ENCODE measurements around the gene CNTNAP2. TPM values are rescaled to one million over a fixed set of nuclear protein-coding genes. Genes with fewer than 3 reads are reported as not detected.
"Not testable (repeated sequence)": the region's sequence is repeated elsewhere in the genome, so short reads cannot be mapped to it uniquely, and the experiment has no call there.

CNTNAP2 gene
- polyA plus RNA-seq, 6 donors from 2014 or later = 38.2 to 132 (median 77.9) TPM

- Mint-ChIP-seq H3K4me3 (no peak overlapping the region), H3K27me3 (no peaks in the 10 kb centered on the region), H3K36me3 (no peaks in the 10 kb centered on the region), H3K27ac (no peak overlapping the region), H3K4me1 (no peaks in the 10 kb centered on the region), H3K9me3 (peaks cover 0 to 20% (median 8%) of the 10 kb centered on the region in 7 donors)
- ATAC-seq (ENCODE audit: low read depth in 2 of 2) = no peak
- no peak for DNase-seq
These were observed 786.1 kb downstream of the CNTNAP2 start for GRCh38 chr7:146902728-146903127.

- not testable (repeated sequence) for H3K36me3 Mint-ChIP-seq; ATAC-seq (ENCODE audit: low read depth in 2 of 2); DNase-seq; H3K27ac Mint-ChIP-seq; H3K4me1 Mint-ChIP-seq; H3K4me3 Mint-ChIP-seq; H3K27me3 Mint-ChIP-seq
- H3K9me3 Mint-ChIP-seq = peaks cover 0 to 16% (median 3%) of the 10 kb centered on the region in 7 donors
These were observed 789.1 kb downstream of the CNTNAP2 start for GRCh38 chr7:146905746-146906145.

GRCh38 chr7:146922782-146923181 lies 806.2 kb downstream of the CNTNAP2 start:
- Mint-ChIP-seq H3K9me3 (peaks cover 0 to 13% (median 2%) of the 10 kb centered on the region in 7 donors), H3K27me3 (no peaks in the 10 kb centered on the region)
- no peak for ATAC-seq (ENCODE audit: low read depth in 2 of 2)

GRCh38 chr7:146926841-146927240 lies 810.2 kb downstream of the CNTNAP2 start:
- Mint-ChIP-seq H3K4me1 (no peaks in the 10 kb centered on the region), H3K4me3 (no peak overlapping the region), H3K36me3 (no peaks in the 10 kb centered on the region), H3K27ac (no peak overlapping the region), H3K27me3 (no peaks in the 10 kb centered on the region), H3K9me3 (peaks cover 0 to 4% (median 0%) of the 10 kb centered on the region in 7 donors)
- DNase-seq = no peak
- no peak for ATAC-seq (ENCODE audit: low read depth in 2 of 2)

More at GRCh38 chr7:146922782-146923181, 806.2 kb downstream of the CNTNAP2 start:
- Mint-ChIP-seq H3K36me3 (no peaks in the 10 kb centered on the region), H3K4me1 (no peaks in the 10 kb centered on the region), H3K27ac (no peak overlapping the region), H3K4me3 (no peak overlapping the region)
- no peak for DNase-seq

- no peaks in the 10 kb centered on the region for H3K36me3 Mint-ChIP-seq
- ATAC-seq (ENCODE audit: low read depth in 2 of 2) (no peak), DNase-seq (no peak)
- no peaks in the 10 kb centered on the region for H3K4me1 Mint-ChIP-seq
- H3K27me3 Mint-ChIP-seq = no peaks in the 10 kb centered on the region
- H3K27ac Mint-ChIP-seq = no peak overlapping the region
- H3K4me3 Mint-ChIP-seq = no peak overlapping the region
- peaks cover 0 to 17% (median 5%) of the 10 kb centered on the region in 7 donors for H3K9me3 Mint-ChIP-seq
These were observed 821.2 kb downstream of the CNTNAP2 start for GRCh38 chr7:146937836-146938235.

- peaks cover 2 to 13% (median 8%) of the 10 kb centered on the region in 7 donors for H3K9me3 Mint-ChIP-seq
These were observed 826.9 kb downstream of the CNTNAP2 start for GRCh38 chr7:146943483-146943882.

GRCh38 chr7:146948703-146949102 lies 832.1 kb downstream of the CNTNAP2 start:
- peaks cover 0 to 9% (median 4%) of the 10 kb centered on the region in 7 donors for H3K9me3 Mint-ChIP-seq
- no peaks in the 10 kb centered on the region for H3K36me3 Mint-ChIP-seq
- no peak overlapping the region for H3K4me3 Mint-ChIP-seq
- ATAC-seq (ENCODE audit: low read depth in 2 of 2) = no peak
- no peak for DNase-seq
- H3K4me1 Mint-ChIP-seq = no peaks in the 10 kb centered on the region
- H3K27ac Mint-ChIP-seq = no peak overlapping the region
- H3K27me3 Mint-ChIP-seq = no peaks in the 10 kb centered on the region

More at GRCh38 chr7:146943483-146943882, 826.9 kb downstream of the CNTNAP2 start:
- Mint-ChIP-seq H3K27me3 (no peaks in the 10 kb centered on the region), H3K4me1 (no peaks in the 10 kb centered on the region), H3K27ac (no peak overlapping the region), H3K4me3 (no peak overlapping the region), H3K36me3 (no peaks in the 10 kb centered on the region)
- DNase-seq (no peak), ATAC-seq (ENCODE audit: low read depth in 2 of 2) (no peak)

GRCh38 chr7:146956321-146956720 lies 839.7 kb downstream of the CNTNAP2 start:
- Mint-ChIP-seq H3K36me3 (no peaks in the 10 kb centered on the region), H3K4me3 (no peak overlapping the region), H3K4me1 (no peaks in the 10 kb centered on the region), H3K27me3 (no peaks in the 10 kb centered on the region), H3K9me3 (peaks cover 0 to 9% (median 5%) of the 10 kb centered on the region in 7 donors), H3K27ac (no peak overlapping the region)
- ATAC-seq (ENCODE audit: low read depth in 2 of 2) = no peak
- DNase-seq = no peak

- Mint-ChIP-seq H3K36me3 (no peaks in the 10 kb centered on the region), H3K4me3 (no peak overlapping the region), H3K4me1 (no peaks in the 10 kb centered on the region), H3K9me3 (peaks cover 0 to 9% (median 4%) of the 10 kb centered on the region in 7 donors), H3K27me3 (no peaks in the 10 kb centered on the region), H3K27ac (no peak overlapping the region)
- no peak for ATAC-seq (ENCODE audit: low read depth in 2 of 2)
- DNase-seq = no peak
These were observed 840.3 kb downstream of the CNTNAP2 start for GRCh38 chr7:146956853-146957252.

GRCh38 chr7:146960773-146961391 lies 844.3 kb downstream of the CNTNAP2 start:
- no peak overlapping the region for H3K4me3 Mint-ChIP-seq
- no peak for DNase-seq
- H3K9me3 Mint-ChIP-seq = peaks cover 0 to 9% (median 3%) of the 10 kb centered on the region in 7 donors
- H3K36me3 Mint-ChIP-seq = no peaks in the 10 kb centered on the region
- H3K27ac Mint-ChIP-seq = no peak overlapping the region
- ATAC-seq (ENCODE audit: low read depth in 2 of 2) = no peak
- no peaks in the 10 kb centered on the region for H3K27me3 Mint-ChIP-seq
- no peaks in the 10 kb centered on the region for H3K4me1 Mint-ChIP-seq

GRCh38 chr7:146961617-146962016 lies 845.0 kb downstream of the CNTNAP2 start:
- Mint-ChIP-seq H3K9me3 (peaks cover 0 to 9% (median 3%) of the 10 kb centered on the region in 7 donors), H3K4me3 (no peak overlapping the region), H3K27ac (no peak overlapping the region)

GRCh38 chr7:146966274-146966673 lies 849.7 kb downstream of the CNTNAP2 start:
- Mint-ChIP-seq H3K4me1 (no peaks in the 10 kb centered on the region), H3K4me3 (no peak overlapping the region), H3K27me3 (no peaks in the 10 kb centered on the region), H3K27ac (no peak overlapping the region), H3K36me3 (no peaks in the 10 kb centered on the region), H3K9me3 (peaks cover 0 to 5% (median 0%) of the 10 kb centered on the region in 7 donors)
- ATAC-seq (ENCODE audit: low read depth in 2 of 2) (no peak), DNase-seq (no peak)

More at GRCh38 chr7:146961617-146962016, 845.0 kb downstream of the CNTNAP2 start:
- DNase-seq (no peak), ATAC-seq (ENCODE audit: low read depth in 2 of 2) (no peak)
- no peaks in the 10 kb centered on the region for H3K36me3 Mint-ChIP-seq
- H3K4me1 Mint-ChIP-seq = no peaks in the 10 kb centered on the region
- H3K27me3 Mint-ChIP-seq = no peaks in the 10 kb centered on the region

GRCh38 chr7:146982482-146982881 lies 865.9 kb downstream of the CNTNAP2 start:
- no peak for ATAC-seq (ENCODE audit: low read depth in 2 of 2)
- H3K4me1 Mint-ChIP-seq = no peaks in the 10 kb centered on the region

GRCh38 chr7:146991596-146991995 lies 875.0 kb downstream of the CNTNAP2 start:
- Mint-ChIP-seq H3K9me3 (peaks cover 0 to 8% (median 6%) of the 10 kb centered on the region in 7 donors), H3K27ac (no peak overlapping the region), H3K27me3 (no peaks in the 10 kb centered on the region), H3K36me3 (no peaks in the 10 kb centered on the region), H3K4me3 (no peak overlapping the region), H3K4me1 (no peaks in the 10 kb centered on the region)
- no peak for ATAC-seq (ENCODE audit: low read depth in 2 of 2)
- DNase-seq = no peak

More at GRCh38 chr7:146982482-146982881, 865.9 kb downstream of the CNTNAP2 start:
- no peak for DNase-seq
- no peak overlapping the region for H3K4me3 Mint-ChIP-seq
- H3K27ac Mint-ChIP-seq = no peak overlapping the region
- no peaks in the 10 kb centered on the region for H3K27me3 Mint-ChIP-seq
- H3K9me3 Mint-ChIP-seq = peaks cover 0 to 12% (median 4%) of the 10 kb centered on the region in 7 donors
- no peaks in the 10 kb centered on the region for H3K36me3 Mint-ChIP-seq

Measured in naive B cell (primary cell).